GM12864 (cell line): Measurements from ENCODE around the gene TEKT5.

Source experiments
- DNase-seq: peaks from one replicate; pipeline ENCODE4 v3.0.0-alpha.2; 2011; ENCODE audit warnings: low read depth
- H3K4me3 ChIP-seq: 2 replicates; pipeline ENCODE4 v1.5.1; 2011; ENCODE audit warnings: mild to moderate bottlenecking, low read depth, low read length, control low read depth
- TF ChIP-seq, protein P1 (sequence below): IDR thresholded peaks from 2 replicates; pipeline ENCODE4 v1.5.1; 2011; ENCODE audit warnings: low read depth, mild to moderate bottlenecking, moderate library complexity, low read length, control low read depth, inconsistent platforms; ENCODE audit errors: missing control alignments

Gene TEKT5

DNA sequence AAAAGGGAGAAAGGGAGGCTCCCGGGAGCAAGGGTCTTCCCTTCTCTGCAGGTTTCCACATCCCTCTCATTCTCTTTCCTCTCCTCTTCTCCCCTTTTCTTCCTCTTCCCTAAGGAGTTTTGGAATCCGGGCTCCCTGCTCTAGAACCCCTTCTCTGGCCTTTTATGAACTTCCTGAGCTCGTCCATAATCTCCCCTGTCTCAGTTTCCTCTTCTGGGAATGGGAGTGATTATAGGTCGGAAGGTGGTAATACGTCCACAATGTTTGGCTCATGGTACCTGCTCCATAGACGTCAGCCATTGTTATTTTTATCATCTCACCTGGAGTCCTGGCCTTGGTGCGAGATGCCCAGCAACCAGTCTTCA is 113.9 kb downstream of the TEKT5 start:
- TF ChIP-seq, protein P1, sequence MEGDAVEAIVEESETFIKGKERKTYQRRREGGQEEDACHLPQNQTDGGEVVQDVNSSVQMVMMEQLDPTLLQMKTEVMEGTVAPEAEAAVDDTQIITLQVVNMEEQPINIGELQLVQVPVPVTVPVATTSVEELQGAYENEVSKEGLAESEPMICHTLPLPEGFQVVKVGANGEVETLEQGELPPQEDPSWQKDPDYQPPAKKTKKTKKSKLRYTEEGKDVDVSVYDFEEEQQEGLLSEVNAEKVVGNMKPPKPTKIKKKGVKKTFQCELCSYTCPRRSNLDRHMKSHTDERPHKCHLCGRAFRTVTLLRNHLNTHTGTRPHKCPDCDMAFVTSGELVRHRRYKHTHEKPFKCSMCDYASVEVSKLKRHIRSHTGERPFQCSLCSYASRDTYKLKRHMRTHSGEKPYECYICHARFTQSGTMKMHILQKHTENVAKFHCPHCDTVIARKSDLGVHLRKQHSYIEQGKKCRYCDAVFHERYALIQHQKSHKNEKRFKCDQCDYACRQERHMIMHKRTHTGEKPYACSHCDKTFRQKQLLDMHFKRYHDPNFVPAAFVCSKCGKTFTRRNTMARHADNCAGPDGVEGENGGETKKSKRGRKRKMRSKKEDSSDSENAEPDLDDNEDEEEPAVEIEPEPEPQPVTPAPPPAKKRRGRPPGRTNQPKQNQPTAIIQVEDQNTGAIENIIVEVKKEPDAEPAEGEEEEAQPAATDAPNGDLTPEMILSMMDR, result no peak
- no peak for DNase-seq
- H3K4me3 ChIP-seq, result no peak overlapping the region; the same call in 1 of the 2 replicates

DNA sequence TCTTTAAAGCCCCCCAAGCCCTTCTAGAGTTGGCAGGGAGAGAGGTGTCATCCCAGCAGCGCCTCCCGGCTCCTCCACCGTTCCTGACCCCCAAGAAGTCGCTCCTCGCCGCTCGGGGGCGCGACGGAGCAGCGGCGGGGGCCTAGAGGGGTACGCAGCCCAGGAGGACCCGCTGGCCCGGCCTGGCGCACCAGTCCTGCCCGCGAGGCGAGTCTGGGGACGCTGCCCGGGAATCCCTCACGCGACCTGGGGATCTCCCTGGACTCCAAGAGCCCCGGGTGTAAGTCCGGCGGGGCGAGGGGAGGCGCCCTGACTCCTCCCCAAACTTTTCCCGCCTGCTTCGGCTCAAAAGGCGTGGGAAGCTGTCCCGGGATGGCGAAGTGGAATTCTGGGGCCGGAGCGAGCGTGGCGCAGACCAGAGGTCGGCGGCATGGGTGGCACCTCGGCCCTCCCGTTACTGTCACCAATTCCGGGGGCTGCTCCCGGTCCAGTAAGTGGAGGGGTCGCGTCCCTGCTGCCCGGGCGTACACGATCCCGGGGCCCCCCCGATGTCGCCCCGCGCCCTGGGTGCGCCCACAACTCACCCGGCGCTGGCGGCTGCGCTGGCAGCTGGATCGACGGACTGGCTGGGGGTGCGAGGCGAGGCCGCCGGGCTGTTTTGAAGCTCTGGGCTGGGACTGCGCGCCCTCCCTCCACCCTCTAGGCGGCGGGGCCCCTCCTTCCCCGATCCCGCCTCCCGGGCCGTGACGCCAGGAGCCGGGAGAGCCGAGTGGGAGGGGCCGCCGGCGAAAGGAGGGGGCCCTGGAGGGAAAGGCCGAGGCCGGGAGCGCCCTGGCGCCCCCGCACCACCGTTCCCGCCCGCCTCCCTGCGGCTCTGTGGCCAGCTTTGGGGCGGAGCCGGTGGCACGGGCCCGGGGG is 114.5 kb downstream of the TEKT5 start, which contains the start of gene EMP2:
TSS of gene EMP2 (minus strand) at position 634 of the 918 bp plus-strand sequence. CDS start 32,981 bp downstream, outside the sequence.
- peak within 1 kb of the TSS; percentile 19 for H3K4me3 ChIP-seq
- no peak for DNase-seq
- TF ChIP-seq, protein P1, result peak; percentile 10

DNA sequence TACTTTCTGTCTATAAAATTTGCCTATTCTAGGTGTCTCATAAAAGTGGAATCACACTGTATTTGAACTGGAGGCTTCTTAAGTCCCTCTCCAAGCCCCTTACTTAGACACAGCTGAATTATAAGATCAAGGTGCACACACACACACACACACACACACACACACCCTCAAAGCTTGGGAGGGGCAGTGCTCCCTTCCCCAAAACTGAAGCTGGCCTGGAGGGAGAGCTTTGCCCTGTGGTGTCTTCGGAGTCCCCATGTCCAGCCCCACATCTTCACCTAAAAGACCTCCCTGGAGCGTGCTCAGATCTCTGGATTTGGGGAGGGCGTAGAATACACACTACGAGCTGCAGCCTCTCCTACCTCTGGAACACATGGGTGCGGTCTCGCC is 115.2 kb downstream of the TEKT5 start:
- no peak overlapping the region for H3K4me3 ChIP-seq
- DNase-seq, result no peak
- TF ChIP-seq, protein P1, result no peak

DNA sequence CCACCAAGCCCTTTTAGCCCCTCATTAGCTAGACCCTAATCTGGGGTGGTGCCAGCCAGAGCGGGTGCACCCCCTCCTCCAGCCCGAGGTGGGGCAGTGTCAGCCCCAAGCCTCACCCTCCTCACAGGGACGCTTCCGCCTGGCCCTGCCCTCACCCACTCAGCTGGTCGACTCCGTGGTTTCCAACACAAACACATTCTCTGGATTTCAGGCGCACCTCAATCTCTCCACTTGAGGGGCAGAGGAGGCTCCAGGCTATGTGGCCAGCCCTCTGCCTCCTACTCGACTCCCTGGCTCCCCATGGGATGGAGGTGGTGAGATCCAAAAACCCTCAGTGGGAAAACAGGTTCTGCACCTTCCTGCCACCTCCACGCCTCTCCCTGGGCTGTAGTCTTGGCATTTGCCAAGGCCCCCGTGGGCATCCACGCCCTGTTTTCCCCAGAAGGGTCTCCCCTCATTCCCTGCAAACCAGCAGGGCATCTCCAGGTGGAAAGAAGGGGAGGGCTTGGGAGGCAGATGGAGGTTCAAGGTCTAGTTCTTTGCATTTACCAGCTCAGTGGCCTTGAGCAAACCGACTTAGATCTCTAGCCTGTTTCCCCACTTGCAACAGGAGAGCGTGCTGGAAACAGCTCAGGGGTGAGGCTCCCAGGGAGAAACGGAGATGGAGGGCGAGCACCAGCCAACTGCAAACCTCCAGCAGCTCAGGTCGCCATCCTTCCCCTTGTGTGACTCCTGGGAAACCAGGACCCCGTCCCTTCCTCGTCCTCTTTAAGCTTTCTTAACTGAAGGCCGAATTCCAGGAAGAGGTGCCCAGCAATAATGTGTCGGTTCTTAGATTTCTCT is 116.0 kb downstream of the TEKT5 start:
- DNase-seq, result no peak
- TF ChIP-seq, protein P1, result no peak
- no peak overlapping the region for H3K4me3 ChIP-seq
